ENCODE data around the gene MPDZ. TPM values are rescaled to one million over a fixed set of nuclear protein-coding genes. Genes with fewer than 3 reads are reported as not detected.

MPDZ gene
- total RNA-seq, 4 donors from 2014 or later: 53.7 to 83.5 (median 62.8) TPM

GRCh38 chr9:13131991-13132390, 147.5 kb downstream of the MPDZ start:
- Histone ChIP-seq H3K27me3 (no peaks in the 10 kb centered on the region), H3K36me3 (peaks cover 0 to 51% (median 0%) of the 10 kb centered on the region in 3 donors), H3K27ac (no peak overlapping the region), H3K4me3 (no peak overlapping the region), H3K4me1 (peaks cover 0 to 7% (median 0%) of the 10 kb centered on the region in 4 donors), H3K9me3 (no peaks in the 10 kb centered on the region)
- WGBS, 2 donors: 93 to 95% methylated on average over 3 of the region's 3 CpGs
- TF ChIP-seq CTCF (IDR thresholded peaks at IDR 0.05) (no peak), POLR2A (IDR thresholded peaks at IDR 0.05) (no peak), EP300 (IDR thresholded peaks at IDR 0.05) (no peak)
- no peak for DNase-seq (ENCODE audit: low spot score in 2 of 2)

- Histone ChIP-seq H3K4me3 (no peak overlapping the region), H3K9me3 (no peaks in the 10 kb centered on the region), H3K27ac (no peak overlapping the region), H3K27me3 (no peaks in the 10 kb centered on the region), H3K4me1 (peaks cover 0 to 6% (median 0%) of the 10 kb centered on the region in 4 donors), H3K36me3 (peaks cover 0 to 49% (median 0%) of the 10 kb centered on the region in 3 donors)
- TF ChIP-seq POLR2A (IDR thresholded peaks at IDR 0.05): no peak
- TF ChIP-seq EP300 (IDR thresholded peaks at IDR 0.05): no peak
- TF ChIP-seq CTCF (IDR thresholded peaks at IDR 0.05): no peak
- 94 to 97% methylated on average over 6 of the region's 6 CpGs for WGBS, 2 donors
- no peak for DNase-seq (ENCODE audit: low spot score in 2 of 2)
These were observed 148.1 kb downstream of the MPDZ start for GRCh38 chr9:13131416-13131815.

GRCh38 chr9:13128266-13128860, 151.1 kb downstream of the MPDZ start:
- no peak for DNase-seq (ENCODE audit: low spot score in 2 of 2)
- Histone ChIP-seq H3K27me3 (no peaks in the 10 kb centered on the region), H3K4me3 (no peak overlapping the region), H3K9me3 (no peaks in the 10 kb centered on the region), H3K27ac (no peak overlapping the region), H3K36me3 (peaks cover 0 to 51% (median 0%) of the 10 kb centered on the region in 3 donors), H3K4me1 (peaks cover 0 to 6% (median 0%) of the 10 kb centered on the region in 4 donors)
- WGBS, 2 donors: 85 to 92% methylated on average over 1 of the region's 1 CpG
- TF ChIP-seq POLR2A (IDR thresholded peaks at IDR 0.05) (no peak), CTCF (IDR thresholded peaks at IDR 0.05) (no peak), EP300 (IDR thresholded peaks at IDR 0.05) (no peak)

- 57 to 67% methylated on average over 3 of the region's 3 CpGs for WGBS, 2 donors
- Histone ChIP-seq H3K27me3 (no peaks in the 10 kb centered on the region), H3K4me1 (peaks cover 0 to 6% (median 0%) of the 10 kb centered on the region in 4 donors), H3K27ac (no peak overlapping the region), H3K36me3 (peaks cover 0 to 55% (median 0%) of the 10 kb centered on the region in 3 donors), H3K4me3 (no peak overlapping the region), H3K9me3 (no peaks in the 10 kb centered on the region)
- TF ChIP-seq CTCF (IDR thresholded peaks at IDR 0.05) (no peak), POLR2A (IDR thresholded peaks at IDR 0.05) (no peak), EP300 (IDR thresholded peaks at IDR 0.05) (no peak)
- DNase-seq (ENCODE audit: low spot score in 2 of 2): no peak
These were observed 152.4 kb downstream of the MPDZ start for GRCh38 chr9:13127131-13127530.

GRCh38 chr9:13125261-13125660, 154.2 kb downstream of the MPDZ start:
- H3K4me1 ChIP-seq: peaks cover 0 to 6% (median 0%) of the 10 kb centered on the region in 4 donors
- H3K27ac ChIP-seq: no peak overlapping the region
- DNase-seq (ENCODE audit: low spot score in 2 of 2): no peak
- H3K4me3 ChIP-seq: no peak overlapping the region
- no peaks in the 10 kb centered on the region for H3K9me3 ChIP-seq
- TF ChIP-seq EP300 (IDR thresholded peaks at IDR 0.05) (no peak), CTCF (IDR thresholded peaks at IDR 0.05) (no peak), POLR2A (IDR thresholded peaks at IDR 0.05) (no peak)
- H3K36me3 ChIP-seq: peaks cover 0 to 54% (median 0%) of the 10 kb centered on the region in 3 donors
- H3K27me3 ChIP-seq: no peaks in the 10 kb centered on the region
